Stimulated activated CD8-positive, alpha-beta memory T cell treated with anti-CD3 and anti-CD28 coated beads, Interleukin-12 subunit alpha, Interleukin-12 subunit beta, amount 100 ng/mL, for 4 hours (primary cell): Measurements from ENCODE around the gene IMPA2.
"Not testable (repeated sequence)": the region's sequence is repeated elsewhere in the genome, so short reads cannot be mapped to it uniquely, and the experiment has no call there.

Experiments used
- DNase-seq: peaks from one replicate; pipeline ENCODE4 v3.0.0-alpha.2; 2020; ENCODE audit warnings: low read depth

IMPA2 gene

DNA sequence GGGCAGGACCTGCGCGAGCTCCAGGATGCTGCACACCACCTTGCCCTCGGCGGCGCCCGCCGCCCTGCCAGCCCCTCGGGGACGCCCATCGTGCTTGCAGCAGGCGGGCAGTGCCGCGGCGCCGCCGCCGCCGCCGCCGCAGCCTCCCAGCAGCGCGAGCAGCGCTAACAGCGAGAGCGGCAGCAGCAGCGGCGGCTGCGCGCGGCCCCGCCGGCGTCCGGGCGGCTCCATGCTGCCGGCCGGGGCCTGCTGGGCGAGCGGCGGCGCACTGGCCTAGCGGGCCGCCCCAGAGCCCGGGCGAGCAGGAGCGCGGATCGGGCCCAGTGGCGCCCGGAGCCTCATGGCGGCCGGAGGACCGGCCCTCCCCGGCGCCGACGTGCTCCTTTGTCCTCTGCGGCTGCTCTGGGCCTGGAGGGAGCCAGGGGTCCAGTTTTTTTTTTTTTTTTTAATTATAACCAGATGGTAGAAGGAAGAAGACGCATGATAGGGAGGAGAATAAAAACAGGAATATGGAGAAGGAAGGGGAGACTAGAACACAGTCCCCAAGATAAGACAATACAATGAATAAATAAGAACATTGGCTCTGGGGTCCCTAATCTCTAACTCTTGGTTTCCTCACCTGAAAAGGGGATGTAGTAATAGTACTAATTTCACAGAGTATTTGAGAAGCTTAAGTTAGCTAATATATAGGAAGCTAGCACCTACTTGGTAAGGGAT is 95.3 kb downstream of the IMPA2 start:
- no peak for DNase-seq

DNA sequence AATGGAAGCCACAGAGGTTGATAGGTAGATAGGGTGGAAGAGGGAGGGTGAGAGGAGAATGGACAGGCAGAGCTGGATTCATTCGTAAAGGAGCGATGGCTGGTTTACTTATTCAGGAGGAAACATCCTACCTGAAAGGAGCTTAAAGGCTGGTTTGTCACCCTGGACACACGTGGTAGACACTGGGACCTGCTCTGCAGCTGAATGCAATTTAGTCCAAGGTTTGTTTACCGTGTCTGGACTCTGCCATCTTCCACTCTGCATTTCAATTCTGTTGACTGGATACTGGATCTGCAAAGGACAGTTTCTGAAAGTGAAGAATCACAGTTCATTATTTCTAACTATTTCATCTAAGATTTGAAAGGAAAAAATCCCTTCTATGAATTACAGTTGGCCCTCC is 96.7 kb downstream of the IMPA2 start:
- DNase-seq: not testable (repeated sequence)

DNA sequence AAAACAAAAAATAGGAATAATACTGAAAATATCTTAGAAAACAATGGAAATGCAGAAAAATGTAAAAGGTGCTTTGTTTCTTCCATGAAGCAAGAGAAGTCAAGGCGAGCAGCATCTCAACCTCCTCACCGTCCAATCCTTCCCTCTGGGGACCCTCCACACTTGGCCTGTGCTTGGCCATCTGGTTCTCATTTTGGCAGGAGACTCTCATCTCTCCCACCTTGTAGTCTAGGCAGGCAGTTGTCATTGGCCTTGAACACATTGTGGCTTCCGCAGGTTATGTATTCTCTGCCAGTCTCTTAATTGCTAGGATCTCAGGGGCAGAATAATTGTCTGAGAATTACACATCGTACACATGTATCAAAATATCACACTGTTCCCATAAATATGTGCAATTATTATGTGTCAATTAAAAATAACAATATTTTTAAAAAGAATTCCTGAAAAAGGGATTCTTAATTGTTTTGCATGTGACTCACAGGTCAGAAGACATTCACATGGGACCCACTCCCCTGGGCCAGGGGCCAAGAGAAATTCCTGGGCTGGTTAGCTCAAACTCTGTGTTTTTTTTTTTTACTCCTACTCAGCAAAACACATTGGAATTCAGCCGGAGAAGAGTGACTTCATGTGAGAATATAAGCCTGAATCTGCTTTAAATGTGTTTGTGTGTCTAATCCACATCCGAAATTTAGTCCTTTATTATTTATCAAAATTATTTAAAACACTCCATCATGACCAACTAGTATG is 98.4 kb downstream of the IMPA2 start:
- no peak for DNase-seq
